ENCODE measurements around the gene ZMIZ1.

The ZMIZ1 gene

DNA sequence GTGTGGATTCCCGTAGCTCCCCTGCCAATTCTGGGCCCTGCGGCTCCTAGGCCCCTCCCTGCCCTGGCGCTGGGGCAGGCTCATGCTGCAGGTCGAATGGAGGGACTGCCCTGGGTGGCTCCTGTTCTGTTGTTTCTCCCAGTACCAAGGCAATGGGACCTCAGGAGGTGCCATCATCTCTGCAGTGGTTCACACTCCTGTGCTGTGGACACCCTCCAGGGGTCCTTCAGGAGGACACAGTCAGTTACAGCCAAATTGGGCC, 138.3 kb downstream of the ZMIZ1 start:
- no peak overlapping the region for H3K4me3 ChIP-seq (ENCODE audit: low read depth, low read length)
- no peak for DNase-seq
- TF ChIP-seq, protein P1, sequence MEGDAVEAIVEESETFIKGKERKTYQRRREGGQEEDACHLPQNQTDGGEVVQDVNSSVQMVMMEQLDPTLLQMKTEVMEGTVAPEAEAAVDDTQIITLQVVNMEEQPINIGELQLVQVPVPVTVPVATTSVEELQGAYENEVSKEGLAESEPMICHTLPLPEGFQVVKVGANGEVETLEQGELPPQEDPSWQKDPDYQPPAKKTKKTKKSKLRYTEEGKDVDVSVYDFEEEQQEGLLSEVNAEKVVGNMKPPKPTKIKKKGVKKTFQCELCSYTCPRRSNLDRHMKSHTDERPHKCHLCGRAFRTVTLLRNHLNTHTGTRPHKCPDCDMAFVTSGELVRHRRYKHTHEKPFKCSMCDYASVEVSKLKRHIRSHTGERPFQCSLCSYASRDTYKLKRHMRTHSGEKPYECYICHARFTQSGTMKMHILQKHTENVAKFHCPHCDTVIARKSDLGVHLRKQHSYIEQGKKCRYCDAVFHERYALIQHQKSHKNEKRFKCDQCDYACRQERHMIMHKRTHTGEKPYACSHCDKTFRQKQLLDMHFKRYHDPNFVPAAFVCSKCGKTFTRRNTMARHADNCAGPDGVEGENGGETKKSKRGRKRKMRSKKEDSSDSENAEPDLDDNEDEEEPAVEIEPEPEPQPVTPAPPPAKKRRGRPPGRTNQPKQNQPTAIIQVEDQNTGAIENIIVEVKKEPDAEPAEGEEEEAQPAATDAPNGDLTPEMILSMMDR (IDR thresholded peaks at IDR 0.05; ENCODE audit: low read depth, low read length), result no peak
- no peaks in the 10 kb centered on the region for H3K9me3 ChIP-seq
- no peaks in the 10 kb centered on the region for H3K27me3 ChIP-seq
- peaks cover 29% of the 10 kb centered on the region for H3K4me1 ChIP-seq
- peaks cover 68% of the 10 kb centered on the region for H3K36me3 ChIP-seq

- no peaks in the 10 kb centered on the region for H3K9me3 ChIP-seq
- no peaks in the 10 kb centered on the region for H3K27me3 ChIP-seq
- peaks cover 67% of the 10 kb centered on the region for H3K36me3 ChIP-seq
- TF ChIP-seq, protein P1 (IDR thresholded peaks at IDR 0.05; ENCODE audit: low read depth, low read length), result no peak
- no peak overlapping the region for H3K4me3 ChIP-seq (ENCODE audit: low read depth, low read length)
- no peak for DNase-seq
- H3K4me1 ChIP-seq, result peaks cover 28% of the 10 kb centered on the region
Observed at GRCh38 chr10:79207726-79208125, 139.0 kb downstream of the ZMIZ1 start.

DNA sequence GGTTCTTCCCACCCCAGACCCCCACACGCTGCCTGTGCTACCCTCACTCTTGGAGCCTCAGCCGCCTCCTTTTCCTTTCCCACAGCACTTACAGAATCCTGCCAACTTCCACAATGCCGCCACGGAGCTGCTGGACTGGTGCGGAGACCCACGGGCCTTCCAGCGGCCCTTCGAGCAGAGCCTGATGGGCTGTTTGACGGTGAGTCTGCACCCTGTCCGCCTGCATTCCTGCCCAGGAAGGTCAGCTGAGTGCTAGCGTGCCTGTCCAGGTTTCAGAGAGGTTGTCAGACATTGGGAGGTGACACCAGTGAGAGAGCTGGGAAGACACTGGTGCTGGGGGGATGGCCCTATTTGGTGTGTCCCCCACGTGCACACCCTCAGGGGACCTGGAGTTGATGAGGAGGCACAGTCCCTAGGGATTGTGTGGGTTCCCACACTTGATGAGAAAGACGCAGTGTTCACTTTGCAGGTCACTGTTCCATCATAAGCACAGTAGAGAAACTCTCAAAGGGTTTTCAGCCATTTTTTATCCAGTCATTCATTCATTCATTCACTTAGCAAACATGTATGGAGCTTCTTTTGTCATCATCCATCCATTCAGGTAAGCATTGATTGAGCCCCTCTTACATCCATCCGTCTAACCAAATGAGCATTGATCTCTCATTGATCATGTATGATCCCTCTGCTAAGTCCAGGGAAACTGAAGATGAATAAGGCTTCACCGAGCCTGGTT, 139.7 kb downstream of the ZMIZ1 start:
- Histone ChIP-seq H3K36me3 (peaks cover 69% of the 10 kb centered on the region), H3K27me3 (no peaks in the 10 kb centered on the region), H3K9me3 (no peaks in the 10 kb centered on the region), H3K4me3 (ENCODE audit: low read depth, low read length) (no peak overlapping the region), H3K4me1 (peaks cover 21% of the 10 kb centered on the region)
- TF ChIP-seq, protein P1 (IDR thresholded peaks at IDR 0.05; ENCODE audit: low read depth, low read length), result no peak
- DNase-seq, result no peak

- Histone ChIP-seq H3K4me1 (peaks cover 14% of the 10 kb centered on the region), H3K9me3 (no peaks in the 10 kb centered on the region), H3K27me3 (no peaks in the 10 kb centered on the region), H3K4me3 (ENCODE audit: low read depth, low read length) (no peak overlapping the region), H3K36me3 (peaks cover 70% of the 10 kb centered on the region)
- no peak for DNase-seq
- TF ChIP-seq, protein P1 (IDR thresholded peaks at IDR 0.05; ENCODE audit: low read depth, low read length), result no peak
Observed at GRCh38 chr10:79209340-79209739, 140.6 kb downstream of the ZMIZ1 start.

DNA sequence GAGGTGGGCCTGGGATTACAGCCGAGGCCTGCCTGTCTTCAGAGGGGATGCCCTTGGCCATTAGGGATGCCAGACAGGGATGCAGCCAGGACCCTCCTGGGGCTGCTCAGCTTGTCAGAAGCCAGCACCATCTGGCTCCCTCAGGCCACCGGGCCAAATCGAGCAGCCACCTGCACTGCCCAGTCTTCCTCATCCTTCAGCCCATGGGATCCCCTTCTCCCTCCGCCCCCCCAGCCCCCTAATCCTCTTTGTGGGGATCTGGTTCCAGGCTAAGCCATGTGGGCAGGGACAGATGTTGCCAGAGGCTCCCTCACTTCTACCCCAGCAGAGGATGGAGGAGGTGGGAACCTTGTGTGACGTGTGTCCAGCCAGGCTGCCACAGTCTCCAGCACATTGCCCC, 141.1 kb downstream of the ZMIZ1 start:
- H3K27me3 ChIP-seq, result no peaks in the 10 kb centered on the region
- peaks cover 69% of the 10 kb centered on the region for H3K36me3 ChIP-seq
- no peaks in the 10 kb centered on the region for H3K9me3 ChIP-seq
- H3K4me3 ChIP-seq (ENCODE audit: low read depth, low read length), result no peak overlapping the region
- TF ChIP-seq, protein P1 (IDR thresholded peaks at IDR 0.05; ENCODE audit: low read depth, low read length), result no peak
- H3K4me1 ChIP-seq, result peaks cover 9% of the 10 kb centered on the region
- DNase-seq, result no peak

GRCh38 chr10:79210672-79211071, 141.9 kb downstream of the ZMIZ1 start:
- peaks cover under 1% of the 10 kb centered on the region for H3K4me1 ChIP-seq
- TF ChIP-seq, protein P1 (IDR thresholded peaks at IDR 0.05; ENCODE audit: low read depth, low read length), result no peak
- no peak overlapping the region for H3K4me3 ChIP-seq (ENCODE audit: low read depth, low read length)
- H3K9me3 ChIP-seq, result no peaks in the 10 kb centered on the region
- H3K36me3 ChIP-seq, result peaks cover 61% of the 10 kb centered on the region
- DNase-seq, result no peak
- H3K27me3 ChIP-seq, result no peaks in the 10 kb centered on the region
